VCaP (cell line): ENCODE data around the gene SDHC.
"Not testable (repeated sequence)": the region's sequence is repeated elsewhere in the genome, so short reads cannot be mapped to it uniquely, and the experiment has no call there.

Source experiments
- H3K27ac ChIP-seq: fragments of 450-650 bp; 2 replicates; pipeline ENCODE4 v1.5.1; 2017
- TF ChIP-seq, protein P1 (sequence below): fragments of 450-650 bp; conservative IDR thresholded peaks from 2 replicates; pipeline ENCODE4 v1.5.1; 2017; ENCODE audit warnings: mild to moderate bottlenecking, moderate library complexity

SDHC gene

DNA sequence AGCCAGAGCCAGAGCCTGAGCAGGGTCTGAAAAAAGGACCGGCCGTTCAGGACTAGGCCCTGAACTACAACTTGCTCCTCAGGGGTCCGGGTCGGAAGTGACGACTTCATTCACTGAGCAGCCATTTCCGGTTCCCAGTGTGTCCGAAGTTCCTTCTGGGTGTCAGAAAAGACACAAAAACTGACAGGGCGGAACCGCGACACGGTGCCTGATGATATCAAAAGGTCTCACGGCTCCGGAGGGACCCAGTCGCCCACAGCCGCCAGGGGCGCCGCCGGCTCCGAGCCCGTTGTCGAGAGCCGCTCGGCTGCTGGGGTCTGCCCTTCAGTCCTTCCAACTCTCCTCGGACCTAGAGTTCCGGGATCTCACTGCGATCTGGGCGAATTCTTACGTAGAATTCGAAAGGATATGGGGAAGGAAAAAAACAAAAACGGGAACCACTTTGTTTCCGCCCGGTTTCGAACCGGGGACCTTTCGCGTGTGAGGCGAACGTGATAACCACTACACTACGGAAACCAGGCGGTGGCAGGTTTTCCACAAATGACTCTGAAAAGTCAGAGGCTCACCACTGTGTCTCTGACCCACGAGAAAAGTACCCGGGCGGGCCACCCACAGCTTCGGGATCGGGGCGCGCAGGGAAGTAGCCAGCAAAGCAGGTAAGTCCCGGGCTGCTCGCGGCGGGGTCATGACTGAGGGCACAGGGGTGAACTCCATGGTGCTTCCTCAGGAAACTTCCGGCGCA is 85.2 kb downstream of the SDHC start:
- H3K27ac ChIP-seq, result peak overlapping the region; percentile 95
- TF ChIP-seq, protein P1, sequence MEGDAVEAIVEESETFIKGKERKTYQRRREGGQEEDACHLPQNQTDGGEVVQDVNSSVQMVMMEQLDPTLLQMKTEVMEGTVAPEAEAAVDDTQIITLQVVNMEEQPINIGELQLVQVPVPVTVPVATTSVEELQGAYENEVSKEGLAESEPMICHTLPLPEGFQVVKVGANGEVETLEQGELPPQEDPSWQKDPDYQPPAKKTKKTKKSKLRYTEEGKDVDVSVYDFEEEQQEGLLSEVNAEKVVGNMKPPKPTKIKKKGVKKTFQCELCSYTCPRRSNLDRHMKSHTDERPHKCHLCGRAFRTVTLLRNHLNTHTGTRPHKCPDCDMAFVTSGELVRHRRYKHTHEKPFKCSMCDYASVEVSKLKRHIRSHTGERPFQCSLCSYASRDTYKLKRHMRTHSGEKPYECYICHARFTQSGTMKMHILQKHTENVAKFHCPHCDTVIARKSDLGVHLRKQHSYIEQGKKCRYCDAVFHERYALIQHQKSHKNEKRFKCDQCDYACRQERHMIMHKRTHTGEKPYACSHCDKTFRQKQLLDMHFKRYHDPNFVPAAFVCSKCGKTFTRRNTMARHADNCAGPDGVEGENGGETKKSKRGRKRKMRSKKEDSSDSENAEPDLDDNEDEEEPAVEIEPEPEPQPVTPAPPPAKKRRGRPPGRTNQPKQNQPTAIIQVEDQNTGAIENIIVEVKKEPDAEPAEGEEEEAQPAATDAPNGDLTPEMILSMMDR, result peak; percentile 67

DNA sequence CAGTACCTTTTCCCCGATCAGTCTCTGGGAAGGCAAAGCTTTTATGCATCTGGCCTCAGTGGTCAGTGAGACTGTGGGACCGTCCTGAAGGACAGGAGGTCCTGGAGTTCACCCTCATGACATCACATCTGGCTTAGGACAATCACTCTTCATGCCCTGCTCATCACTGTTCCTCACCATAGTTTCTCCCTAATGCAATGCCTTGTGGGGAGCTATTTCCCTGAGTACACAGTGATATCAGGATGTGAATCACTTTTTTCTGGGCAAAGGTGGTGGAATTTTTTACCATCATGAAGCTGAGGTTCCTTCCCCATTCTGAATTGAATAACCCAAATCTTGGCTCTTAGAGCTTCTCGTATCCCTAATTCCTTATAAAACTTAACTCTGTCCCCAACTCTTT is 88.3 kb downstream of the SDHC start:
- no peak overlapping the region for H3K27ac ChIP-seq
- TF ChIP-seq, protein P1, result no peak

DNA sequence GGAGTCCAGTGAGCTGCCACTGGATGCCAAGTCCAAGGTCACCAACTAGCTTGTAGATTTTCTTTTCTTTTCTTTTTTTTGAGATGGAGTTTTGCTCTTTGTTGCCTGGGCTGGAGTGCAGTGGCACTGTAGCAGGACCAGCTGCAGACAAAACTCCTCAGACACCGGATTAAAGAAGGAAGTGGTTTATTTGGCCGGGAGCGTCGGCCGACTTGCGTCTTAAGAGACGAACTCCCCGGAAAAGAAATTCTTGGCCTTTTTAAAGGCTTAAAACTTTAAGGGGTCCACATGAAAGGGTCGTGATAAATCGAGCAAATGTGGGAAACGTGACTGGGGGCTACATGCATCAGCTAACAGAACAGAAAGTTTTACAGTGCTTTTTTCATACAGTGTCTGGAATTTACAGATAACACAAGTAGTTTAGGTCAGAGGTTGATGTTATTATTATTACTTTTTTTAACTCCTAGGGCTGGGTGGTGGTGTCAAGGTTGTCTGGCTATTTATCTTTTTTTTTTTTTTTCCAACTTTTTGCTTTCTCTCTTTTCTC is 89.9 kb downstream of the SDHC start:
- no peak overlapping the region for H3K27ac ChIP-seq
- TF ChIP-seq, protein P1, result no peak

DNA sequence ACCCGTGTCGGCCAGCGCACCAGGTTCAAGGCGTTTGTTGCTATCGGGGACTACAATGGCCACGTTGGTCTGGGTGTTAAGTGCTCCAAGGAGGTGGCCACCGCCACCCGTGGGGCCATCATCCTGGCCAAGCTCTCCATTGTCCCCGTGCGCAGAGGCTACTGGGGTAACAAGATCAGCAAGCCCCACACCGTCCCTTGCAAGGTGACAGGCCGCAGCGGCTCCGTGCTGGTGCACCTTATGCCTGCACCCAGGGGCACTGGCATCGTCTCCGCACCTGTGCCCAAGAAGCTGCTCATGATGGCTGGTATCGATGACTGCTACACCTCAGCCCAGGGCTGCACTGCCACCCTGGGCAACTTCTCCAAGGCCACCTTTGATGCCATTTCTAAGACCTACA is 92.4 kb downstream of the SDHC start:
- H3K27ac ChIP-seq, result not testable (repeated sequence)

DNA sequence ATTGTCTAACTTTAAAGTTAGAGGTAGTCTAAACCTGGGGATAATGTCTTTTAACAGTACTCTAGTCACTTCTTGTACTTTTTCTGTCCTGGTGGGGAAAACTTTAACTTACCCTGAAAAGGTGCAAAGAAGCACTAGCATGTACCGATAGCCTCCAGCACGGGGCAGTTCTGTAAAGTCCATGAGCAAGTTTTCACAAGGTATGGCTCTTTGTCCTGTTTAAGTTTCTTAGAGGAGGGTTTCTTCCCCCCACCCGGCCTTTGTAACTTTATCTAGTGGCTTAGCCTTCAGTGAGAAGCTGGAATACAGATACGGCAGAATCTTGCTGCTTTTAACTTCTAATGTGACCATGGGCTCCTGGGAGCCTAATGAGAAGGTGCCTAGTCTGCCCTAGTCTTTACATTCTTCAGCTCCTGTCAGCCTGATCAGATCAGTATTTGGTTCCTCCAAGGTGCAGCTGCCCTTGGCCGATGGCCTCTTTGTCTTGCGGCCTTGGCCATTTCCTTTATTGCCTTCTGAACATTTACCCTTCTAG is 93.3 kb downstream of the SDHC start:
- H3K27ac ChIP-seq, result no peak overlapping the region
- TF ChIP-seq, protein P1, result no peak

DNA sequence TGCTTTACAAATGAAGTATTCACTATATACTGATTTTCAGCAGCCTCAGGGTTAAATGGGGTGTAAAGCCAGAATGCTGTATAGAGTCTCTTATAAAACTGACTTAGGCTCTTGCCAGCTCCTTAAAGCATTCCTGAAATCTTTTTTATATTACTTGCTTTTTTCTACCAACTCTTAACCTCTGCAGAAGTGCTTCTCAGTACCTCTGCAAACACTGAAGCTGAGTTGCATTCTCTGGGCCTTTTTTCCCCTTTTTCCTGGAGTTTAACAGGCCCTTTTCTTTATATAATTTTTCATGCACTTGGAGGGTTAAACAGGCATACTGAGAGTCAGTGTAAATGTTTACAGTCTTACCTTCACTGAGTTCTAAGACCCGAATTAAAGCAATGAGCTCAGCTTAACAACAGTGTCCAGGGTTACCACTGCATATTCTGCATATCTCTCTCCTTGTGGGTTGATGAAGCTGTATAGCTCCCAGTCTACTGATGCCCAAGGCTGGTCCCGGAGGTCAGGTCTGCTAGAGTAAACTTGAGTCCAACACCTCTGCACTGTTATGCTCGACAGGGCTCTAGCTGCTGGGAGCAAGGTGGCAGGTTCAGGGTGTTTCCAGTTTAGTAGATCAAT is 94.4 kb downstream of the SDHC start:
- H3K27ac ChIP-seq, result no peak overlapping the region
- TF ChIP-seq, protein P1, result no peak

DNA sequence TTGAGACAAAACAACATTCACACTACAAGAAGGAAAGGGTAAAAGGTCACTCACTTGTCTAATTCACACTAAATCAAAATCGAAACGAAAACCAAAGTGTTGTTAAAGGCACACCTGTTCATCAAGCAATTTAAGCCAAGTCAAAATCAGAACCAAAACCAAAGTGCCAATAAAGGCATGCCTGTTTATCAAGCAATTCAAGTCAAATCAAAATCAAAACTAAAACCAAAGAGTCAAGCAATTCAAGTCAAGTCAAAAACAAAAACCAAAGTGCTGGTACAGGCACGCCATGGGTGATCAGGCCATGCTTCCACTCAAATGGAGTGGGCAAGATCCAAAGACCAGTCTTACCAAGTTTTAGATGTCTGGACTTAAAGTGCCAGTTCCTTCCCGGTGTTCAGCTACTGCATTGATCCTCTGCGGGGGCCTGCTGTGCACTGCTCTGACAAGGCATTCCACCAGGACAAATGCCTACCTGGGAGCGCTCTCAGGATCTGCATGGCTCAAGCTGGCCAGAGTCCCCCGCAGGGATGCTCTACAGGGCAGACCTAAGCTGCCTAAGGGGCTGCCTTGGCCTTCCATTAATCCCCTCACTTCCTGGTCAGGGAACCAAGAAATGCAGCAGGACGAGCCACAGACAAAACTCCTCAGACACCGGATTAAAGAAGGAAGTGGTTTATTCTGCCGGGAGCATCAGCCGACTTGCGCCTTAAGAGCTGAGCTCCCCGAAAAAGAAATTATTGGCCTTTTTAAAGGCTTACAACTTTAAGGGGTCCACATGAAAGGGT is 95.9 kb downstream of the SDHC start:
- H3K27ac ChIP-seq, result not testable (repeated sequence)

DNA sequence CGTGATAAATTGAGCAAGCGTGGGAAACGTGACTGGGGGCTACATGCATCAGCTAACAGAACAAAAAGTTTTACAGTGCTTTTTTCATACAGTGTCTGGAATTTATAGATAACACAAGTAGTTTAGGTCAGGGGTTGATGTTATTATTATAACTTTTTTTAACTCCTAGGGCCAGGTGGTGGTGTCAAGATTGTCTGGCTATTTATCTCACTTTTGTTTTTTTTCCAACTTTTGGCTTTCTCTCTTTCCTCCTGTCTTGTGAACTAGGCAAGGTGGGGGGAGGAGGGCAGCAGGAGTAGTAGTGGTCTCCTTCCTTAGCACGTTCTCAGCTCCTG is 96.4 kb downstream of the SDHC start:
- H3K27ac ChIP-seq, result not testable (repeated sequence)
